A673 (cell line): ENCODE measurements around the gene DIPK1B. TPM values are rescaled to one million over a fixed set of nuclear protein-coding genes. Genes with fewer than 3 reads are reported as not detected.

Experiments used
- BruUV-seq: library from RNA; stranded (reverse); fragments of 400-500 nt; replicated peaks from 2 replicates; lab custom pipeline; 2021; lab: Mats Ljungman, UMichigan
- CTCF ChIA-PET: fragments of 300-600 bp; sonication (Branson Sonifier 250); formaldehyde crosslinking; loops from one replicate; lab custom pipeline; 2022; ENCODE audit warnings: antibody characterized with exemption; lab: Charles Lee
- POLR2A ChIA-PET: fragments of 300-600 bp; sonication (Branson Sonifier 250); formaldehyde crosslinking; loops from one replicate; lab custom pipeline; 2022; ENCODE audit warnings: antibody characterized with exemption; ENCODE audit not compliant: low non-redundant PET; lab: Charles Lee
- DNase-seq: peaks from one replicate; pipeline ENCODE4 v3.0.0-alpha.2; 2015; ENCODE audit warnings: low spot score
- H3K27ac ChIP-seq: fragments of 200-600 bp; sonication (generic); 2 replicates; pipeline ENCODE4 v1.5.1; 2016; ENCODE audit warnings: mixed run types, low read depth, mild to moderate bottlenecking, mixed read lengths, antibody characterized with exemption, low read length; ENCODE audit not compliant: poor library complexity, severe bottlenecking
- H3K27me3 ChIP-seq: fragments of 200-600 bp; sonication (generic); replicated peaks from 2 replicates; pipeline ENCODE4 v1.6.1; 2017; ENCODE audit warnings: mixed run types, low read depth, mild to moderate bottlenecking, mixed read lengths, antibody characterized with exemption, low read length; ENCODE audit not compliant: insufficient read depth, poor library complexity
- H3K36me3 ChIP-seq: fragments of 200-600 bp; sonication (generic); 2 replicates; pipeline ENCODE4 v1.6.1; 2016; ENCODE audit warnings: mixed run types, mild to moderate bottlenecking, mixed read lengths, antibody characterized with exemption, low read length; ENCODE audit not compliant: insufficient read depth, poor library complexity, severe bottlenecking
- H3K4me1 ChIP-seq: fragments of 200-600 bp; sonication (generic); 2 replicates; pipeline ENCODE4 v1.6.1; 2017; ENCODE audit warnings: mixed run types, mild to moderate bottlenecking, mixed read lengths, antibody characterized with exemption, low read length; ENCODE audit not compliant: insufficient read depth, poor library complexity, severe bottlenecking
- H3K4me3 ChIP-seq: fragments of 200-600 bp; sonication (generic); 2 replicates; pipeline ENCODE4 v1.5.1; 2016; ENCODE audit warnings: low read depth, mixed run types, mild to moderate bottlenecking, mixed read lengths, low read length; ENCODE audit not compliant: poor library complexity, severe bottlenecking
- H3K9me3 ChIP-seq: fragments of 200-600 bp; sonication (generic); 2 replicates; pipeline ENCODE4 v1.6.1; 2016; ENCODE audit warnings: mixed run types, low read depth, mild to moderate bottlenecking, mixed read lengths, antibody characterized with exemption, low read length; ENCODE audit not compliant: poor library complexity, severe bottlenecking
- CTCF ChIP-seq: fragments of 300-800, 200-600 bp; sonication (generic); conservative IDR thresholded peaks from 2 replicates; pipeline ENCODE4 v1.5.1; 2017; ENCODE audit warnings: low read depth, mild to moderate bottlenecking, antibody characterized with exemption, low read length, moderate library complexity, mixed read lengths
- EZH2 ChIP-seq: fragments of 200-600 bp; sonication (generic); IDR thresholded peaks from 2 replicates; pipeline ENCODE4 v1.6.1; 2017; ENCODE audit warnings: borderline replicate concordance, low read depth, mild to moderate bottlenecking, mixed read lengths, antibody characterized with exemption, low read length; ENCODE audit not compliant: poor library complexity, severe bottlenecking
- intact Hi-C: fragments of 100-400 bp; cut with micrococcal nuclease; formaldehyde crosslinking; loops from one replicate; pipeline ENCODE4 v1.10.0; 2022; ENCODE audit not compliant: unreplicated experiment
- total RNA-seq: library from RNA; stranded (reverse); gene quantifications from 2 replicates; pipeline ENCODE4 v1.2.3, GENCODE V29; 2021

The DIPK1B gene
- total RNA-seq, 1 experiment from 2014 or later, result 26.4 TPM

GRCh38 chr9:136746621-136747020, 34.2 kb downstream of the DIPK1B start:
- no peak overlapping the region for H3K4me3 ChIP-seq
- CTCF ChIA-PET, result no interaction called here
- intact Hi-C loops, result no loop called here

GRCh38 chr9:136747161-136748060, 35.0 kb downstream of the DIPK1B start:
- peaks cover 7% of the 10 kb centered on the region for H3K9me3 ChIP-seq
- BruUV-seq, result no TSS peak
- H3K4me1 ChIP-seq, result no peaks in the 10 kb centered on the region
- H3K27ac ChIP-seq, result no peak overlapping the region
- no peaks in the 10 kb centered on the region for H3K36me3 ChIP-seq
- no peak for DNase-seq
- H3K4me3 ChIP-seq, result no peak overlapping the region
- ChIA-PET POLR2A (no interaction called here), CTCF (no interaction called here)
- intact Hi-C loops, result no loop called here
- TF ChIP-seq EZH2 (no peak), CTCF (no peak)
- no peaks in the 10 kb centered on the region for H3K27me3 ChIP-seq

More at GRCh38 chr9:136746621-136747020, 34.2 kb downstream of the DIPK1B start:
- H3K4me1 ChIP-seq, result peaks cover 6% of the 10 kb centered on the region
- TF ChIP-seq EZH2, result no peak
- TF ChIP-seq CTCF, result no peak
- POLR2A ChIA-PET, result no interaction called here
- no peak for DNase-seq
- BruUV-seq, result no TSS peak
- H3K9me3 ChIP-seq, result peaks cover 5% of the 10 kb centered on the region
- no peak overlapping the region for H3K27ac ChIP-seq
- H3K27me3 ChIP-seq, result no peaks in the 10 kb centered on the region
- H3K36me3 ChIP-seq, result no peaks in the 10 kb centered on the region

DNA sequence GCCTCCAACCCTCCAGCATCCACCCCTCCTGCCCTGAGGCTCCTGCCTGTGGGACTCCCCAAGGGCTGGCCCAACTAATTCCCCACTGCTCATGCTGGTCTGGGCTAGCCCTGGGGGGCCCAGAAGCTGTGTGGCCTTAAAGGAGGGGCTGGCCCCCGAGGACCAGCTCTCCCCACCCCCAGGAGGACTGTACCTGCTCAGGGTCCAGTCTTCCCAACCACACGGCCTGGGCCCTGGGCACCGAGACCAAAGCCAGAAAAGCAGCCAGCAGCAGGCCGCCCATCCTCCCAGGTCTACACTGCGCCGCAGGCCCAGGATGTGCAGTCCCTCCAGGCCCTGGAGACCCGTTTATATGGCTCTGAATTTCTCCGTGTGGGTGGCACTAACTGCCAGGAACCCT, 35.8 kb downstream of the DIPK1B start, which contains the start of gene LCN6:
TSS of gene LCN6 (minus strand) at position 325 of the 400 bp plus-strand sequence. CDS start at position 283, 42 bp downstream.
- TF ChIP-seq EZH2 (no peak), CTCF (no peak)
- DNase-seq, result no peak
- Histone ChIP-seq H3K4me1 (no peaks in the 10 kb centered on the region), H3K4me3 (no peak within 1 kb of the TSS), H3K9me3 (peaks cover 7% of the 10 kb centered on the region), H3K27ac (no peak within 1 kb of the TSS), H3K36me3 (no peaks in the 10 kb centered on the region), H3K27me3 (no peaks in the 10 kb centered on the region)
- no TSS peak for BruUV-seq
- ChIA-PET POLR2A (no interaction called here), CTCF (no interaction called here)
- intact Hi-C loops, result no loop called here
